Keratinocyte (primary cell): ENCODE measurements around the gene ATP6V0B. TPM values are rescaled to one million over a fixed set of nuclear protein-coding genes. Genes with fewer than 3 reads are reported as not detected.

ENCODE experiments used
- DNase-seq: peaks from one replicate; pipeline ENCODE4 v3.0.0-alpha.2; 2011; ENCODE audit warnings: low read depth, missing footprints, low spot score
- FAIRE-seq: peaks from 2 replicates; lab custom pipeline; 2011; peaks lifted over from hg19 to GRCh38; lab: Jason Lieb, UNC
- H2AFZ ChIP-seq: 2 replicates; pipeline ENCODE4 v1.6.0; 2012; ENCODE audit warnings: low read length, control low read depth, inconsistent platforms; ENCODE audit not compliant: control insufficient read depth
- H3K27ac ChIP-seq: 2 replicates; pipeline ENCODE4 v1.5.1; 2011; ENCODE audit warnings: low read length; ENCODE audit not compliant: control insufficient read depth, insufficient read depth
- H3K27me3 ChIP-seq: 3 replicates; pipeline ENCODE4 v1.6.0; 2011; ENCODE audit warnings: low read length; ENCODE audit not compliant: control insufficient read depth, insufficient read depth; ENCODE audit errors: extremely low read depth
- H3K36me3 ChIP-seq, 2 experiments: 2 replicates in 1 of 2; 3 replicates in 1 of 2; pipeline ENCODE4 v1.5.1; 2011; ENCODE audit warnings: low read length in 2 of 2, mild to moderate bottlenecking in 1 of 2; ENCODE audit not compliant: control insufficient read depth in 2 of 2, insufficient read depth in 2 of 2; ENCODE audit errors: extremely low read depth in 1 of 2
- H3K4me1 ChIP-seq: 3 replicates; pipeline ENCODE4 v1.5.1; 2011; ENCODE audit warnings: low read length; ENCODE audit not compliant: control insufficient read depth, insufficient read depth; ENCODE audit errors: extremely low read depth
- H3K4me2 ChIP-seq: 3 replicates; pipeline ENCODE4 v1.6.0; 2011; ENCODE audit warnings: low read depth, low read length; ENCODE audit not compliant: control insufficient read depth, insufficient read depth; ENCODE audit errors: extremely low read depth
- H3K4me3 ChIP-seq, 3 experiments: fragments of 200-600 bp in 1 of 3; sonication (generic) in 1 of 3; 2 replicates in 2 of 3; 3 replicates in 1 of 3; pipeline ENCODE4 v1.5.1; 2011 to 2016; ENCODE audit warnings: low read length in 3 of 3, mild to moderate bottlenecking in 3 of 3, control low read depth in 2 of 3, inconsistent platforms in 1 of 3, low read depth in 1 of 3, mixed read lengths in 1 of 3, mixed run types in 1 of 3, moderate library complexity in 1 of 3; ENCODE audit not compliant: control insufficient read depth in 2 of 3, insufficient read depth in 2 of 3; ENCODE audit errors: extremely low read depth in 1 of 3
- H3K79me2 ChIP-seq: 2 replicates; pipeline ENCODE4 v1.6.0; 2012; ENCODE audit warnings: low read length; ENCODE audit not compliant: control insufficient read depth, insufficient read depth
- H3K9ac ChIP-seq: 3 replicates; pipeline ENCODE4 v1.6.0; 2011; ENCODE audit warnings: low read length; ENCODE audit not compliant: control insufficient read depth, insufficient read depth; ENCODE audit errors: extremely low read depth
- H3K9me1 ChIP-seq: 3 replicates; pipeline ENCODE4 v1.6.0; 2011; ENCODE audit warnings: low read length; ENCODE audit not compliant: control insufficient read depth, insufficient read depth; ENCODE audit errors: extremely low read depth
- H3K9me3 ChIP-seq: 2 replicates; pipeline ENCODE4 v1.5.1; 2012; ENCODE audit warnings: low read depth, low read length; ENCODE audit not compliant: control insufficient read depth
- H4K20me1 ChIP-seq: 3 replicates; pipeline ENCODE4 v1.6.0; 2011; ENCODE audit warnings: low read length; ENCODE audit not compliant: control insufficient read depth, insufficient read depth; ENCODE audit errors: extremely low read depth
- EZH2 ChIP-seq: IDR thresholded peaks from one replicate; pipeline ENCODE4 v1.6.1; 2012; ENCODE audit warnings: inconsistent platforms, mild to moderate bottlenecking, low read length, moderate library complexity
- dilution Hi-C: fragments of 300-500 bp; cut with MboI; formaldehyde crosslinking; loops from one replicate; pipeline ENCODE4 v1.7.0; 2020; ENCODE audit warnings: low sequenced_read_pairs; ENCODE audit not compliant: extremely low pct_ligation_motif_present
- polyA minus RNA-seq, 3 experiments: library from RNA; depleted of rRNA, polyadenylated mRNA; stranded (reverse); fragments of >200 nt; gene quantifications; 1 replicate in 1 of 3; 2 replicates in 1 of 3; 3 replicates in 1 of 3; pipeline ENCODE4 v1.2.3, GENCODE V29; 2011
- polyA plus RNA-seq, 5 experiments: library from polyadenylated mRNA; depleted of rRNA in 3 of 5; stranded (reverse) in 3 of 5; stranded (forward) in 1 of 5; unstranded in 1 of 5; fragments of >200 nt; gene quantifications; 1 replicate in 1 of 5; 2 replicates in 3 of 5; 3 replicates in 1 of 5; pipeline versions ENCODE4 v1.2.1 to v1.2.3, GENCODE V29; 2011 to 2012; ENCODE audit warnings: missing spikeins in 2 of 5, low read depth in 1 of 5, low replicate concordance in 1 of 5
- TF ChIP-seq, protein P1 (sequence below), 3 experiments: IDR thresholded peaks in 1 of 3; conservative IDR thresholded peaks in 1 of 3; optimal IDR thresholded peaks in 1 of 3; 2 replicates in 2 of 3; 3 replicates in 1 of 3; pipeline versions ENCODE3 to v1.5.1; 2011; ENCODE audit warnings: low read length in 3 of 3, mild to moderate bottlenecking in 3 of 3, moderate library complexity in 2 of 3, control low read depth in 1 of 3, inconsistent platforms in 1 of 3; ENCODE audit not compliant: insufficient read depth in 2 of 3; ENCODE audit errors: extremely low read depth in 1 of 3

The ATP6V0B gene
- polyA plus RNA-seq: 195 to 325 TPM (median 233 TPM) in 3 replicates
- 37.8 TPM for polyA plus RNA-seq (2011; ENCODE audit: low read depth)
- 213 and 278 TPM in 2 replicates for polyA plus RNA-seq (2011; cell fraction: cytosol; rRNA removed)
- polyA plus RNA-seq (2011; cell fraction: nucleus; rRNA removed): 257 and 265 TPM in 2 replicates
- 176 and 266 TPM in 2 replicates for polyA plus RNA-seq (2012; ENCODE audit: low replicate concordance)
- 176 to 259 TPM (median 180 TPM) in 3 replicates for polyA minus RNA-seq
- polyA minus RNA-seq (2011; cell fraction: cytosol; rRNA and poly(A)+ RNA removed): 211 TPM
- 69.2 and 72.5 TPM in 2 replicates for polyA minus RNA-seq (2011; cell fraction: nucleus; rRNA and poly(A)+ RNA removed)

DNA sequence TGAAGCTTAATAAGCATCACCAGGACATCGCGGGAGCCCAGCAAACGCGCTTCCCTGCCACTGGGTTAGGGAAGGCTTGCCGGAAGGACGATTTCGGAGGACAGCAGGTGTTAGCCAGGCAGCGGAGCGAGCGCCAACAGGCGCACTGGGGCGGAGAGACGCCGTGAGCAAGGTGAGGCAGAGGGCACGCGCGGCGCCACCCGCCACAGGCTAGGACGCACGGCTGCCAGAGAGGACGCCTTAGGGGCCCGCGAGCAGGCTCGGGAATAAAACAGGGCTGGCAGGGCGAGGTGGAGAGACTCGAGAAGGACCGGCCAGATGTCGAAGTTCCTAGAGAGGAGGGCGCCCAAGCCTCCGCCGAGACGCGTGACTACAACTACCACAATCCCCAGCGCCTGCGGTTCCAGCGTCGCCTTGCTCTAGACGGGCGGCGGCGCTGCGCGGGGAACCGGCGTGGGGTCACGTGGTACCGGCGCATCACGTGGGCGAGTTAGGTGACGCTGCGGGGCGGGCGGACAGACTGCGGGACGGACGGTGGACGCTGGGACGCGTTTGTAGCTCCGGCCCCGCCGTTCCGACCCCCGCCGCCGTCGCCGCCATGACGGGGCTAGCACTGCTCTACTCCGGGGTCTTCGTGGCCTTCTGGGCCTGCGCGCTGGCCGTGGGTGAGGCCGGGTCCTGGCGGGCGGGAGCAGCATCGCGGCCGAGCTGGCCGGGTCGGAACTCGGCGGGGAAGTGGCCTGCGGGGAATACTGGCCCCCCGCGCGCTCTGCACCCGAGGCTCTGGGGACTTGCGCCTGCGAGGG lies at the start of gene ATP6V0B:
Gene ATP6V0B (plus strand): TSS at position 518 of the 806 bp plus-strand sequence. CDS start 81 bp downstream, at position 599.
- Histone ChIP-seq H3K36me3 (peaks cover 30 to 32% of the 10 kb centered on the region in 2 experiments), H3K9me3 (no peaks in the 10 kb centered on the region), H3K4me3 (peak within 1 kb of the TSS; percentile 90 to 99 (median 93)), H3K9me1 (peaks cover 5% of the 10 kb centered on the region), H3K79me2 (peaks cover 46% of the 10 kb centered on the region), H3K9ac (peak within 1 kb of the TSS; percentile 87), H3K4me1 (peaks cover 40% of the 10 kb centered on the region), H4K20me1 (no peaks in the 10 kb centered on the region), H3K4me2 (peak within 1 kb of the TSS; percentile 95), H3K27ac (peak within 1 kb of the TSS; percentile 74), H2AFZ (peak within 1 kb of the TSS; percentile 85), H3K27me3 (no peaks in the 10 kb centered on the region)
- no peak for FAIRE-seq
- DNase-seq: peak; percentile 53
- TF ChIP-seq EZH2: no peak
- TF ChIP-seq, protein P1, sequence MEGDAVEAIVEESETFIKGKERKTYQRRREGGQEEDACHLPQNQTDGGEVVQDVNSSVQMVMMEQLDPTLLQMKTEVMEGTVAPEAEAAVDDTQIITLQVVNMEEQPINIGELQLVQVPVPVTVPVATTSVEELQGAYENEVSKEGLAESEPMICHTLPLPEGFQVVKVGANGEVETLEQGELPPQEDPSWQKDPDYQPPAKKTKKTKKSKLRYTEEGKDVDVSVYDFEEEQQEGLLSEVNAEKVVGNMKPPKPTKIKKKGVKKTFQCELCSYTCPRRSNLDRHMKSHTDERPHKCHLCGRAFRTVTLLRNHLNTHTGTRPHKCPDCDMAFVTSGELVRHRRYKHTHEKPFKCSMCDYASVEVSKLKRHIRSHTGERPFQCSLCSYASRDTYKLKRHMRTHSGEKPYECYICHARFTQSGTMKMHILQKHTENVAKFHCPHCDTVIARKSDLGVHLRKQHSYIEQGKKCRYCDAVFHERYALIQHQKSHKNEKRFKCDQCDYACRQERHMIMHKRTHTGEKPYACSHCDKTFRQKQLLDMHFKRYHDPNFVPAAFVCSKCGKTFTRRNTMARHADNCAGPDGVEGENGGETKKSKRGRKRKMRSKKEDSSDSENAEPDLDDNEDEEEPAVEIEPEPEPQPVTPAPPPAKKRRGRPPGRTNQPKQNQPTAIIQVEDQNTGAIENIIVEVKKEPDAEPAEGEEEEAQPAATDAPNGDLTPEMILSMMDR (optimal IDR thresholded peaks at IDR 0.05 in 1 of 3, IDR thresholded peaks at IDR 0.05 in 1 of 3, conservative IDR thresholded peaks at IDR 0.05 in 1 of 3; ENCODE audit: extremely low read depth in 1 of 3, insufficient read depth in 2 of 3, low read length in 3 of 3): no peak
- dilution Hi-C loops: no loop called here

GRCh38 chr1:43925846-43926245 lies 48.9 kb upstream of the ATP6V0B start:
- Histone ChIP-seq H2AFZ (no peak overlapping the region), H3K9me1 (no peaks in the 10 kb centered on the region), H3K9ac (no peak overlapping the region), H4K20me1 (no peaks in the 10 kb centered on the region), H3K4me3 (no peak overlapping the region), H3K27ac (no peak overlapping the region), H3K36me3 (peaks cover 7 to 22% of the 10 kb centered on the region in 2 experiments), H3K27me3 (no peaks in the 10 kb centered on the region), H3K4me2 (no peak overlapping the region), H3K4me1 (peaks cover 53% of the 10 kb centered on the region), H3K79me2 (no peaks in the 10 kb centered on the region), H3K9me3 (no peaks in the 10 kb centered on the region)
- TF ChIP-seq EZH2: no peak
- TF ChIP-seq, protein P1 (optimal IDR thresholded peaks at IDR 0.05 in 1 of 3, IDR thresholded peaks at IDR 0.05 in 1 of 3, conservative IDR thresholded peaks at IDR 0.05 in 1 of 3; ENCODE audit: extremely low read depth in 1 of 3, insufficient read depth in 2 of 3, low read length in 3 of 3): no peak
- dilution Hi-C loops: loop anchor here (25.0 kb wide), 2 partner anchors 89 to 214 kb away; partner anchors contain the start of gene ST3GAL3
- DNase-seq (no peak), FAIRE-seq (no peak)
